GM18498 (cell line): ENCODE measurements around the gene ZFR.
"Not testable (repeated sequence)": the region's sequence is repeated elsewhere in the genome, so short reads cannot be mapped to it uniquely, and the experiment has no call there.

ENCODE experiments used
- ATAC-seq: cut with Tn5 transposase; IDR thresholded peaks from one replicate; pipeline ENCODE4 v1.9.1; 2021; ENCODE audit warnings: mild to moderate bottlenecking, moderate library complexity; ENCODE audit not compliant: unreplicated experiment

Gene ZFR

DNA sequence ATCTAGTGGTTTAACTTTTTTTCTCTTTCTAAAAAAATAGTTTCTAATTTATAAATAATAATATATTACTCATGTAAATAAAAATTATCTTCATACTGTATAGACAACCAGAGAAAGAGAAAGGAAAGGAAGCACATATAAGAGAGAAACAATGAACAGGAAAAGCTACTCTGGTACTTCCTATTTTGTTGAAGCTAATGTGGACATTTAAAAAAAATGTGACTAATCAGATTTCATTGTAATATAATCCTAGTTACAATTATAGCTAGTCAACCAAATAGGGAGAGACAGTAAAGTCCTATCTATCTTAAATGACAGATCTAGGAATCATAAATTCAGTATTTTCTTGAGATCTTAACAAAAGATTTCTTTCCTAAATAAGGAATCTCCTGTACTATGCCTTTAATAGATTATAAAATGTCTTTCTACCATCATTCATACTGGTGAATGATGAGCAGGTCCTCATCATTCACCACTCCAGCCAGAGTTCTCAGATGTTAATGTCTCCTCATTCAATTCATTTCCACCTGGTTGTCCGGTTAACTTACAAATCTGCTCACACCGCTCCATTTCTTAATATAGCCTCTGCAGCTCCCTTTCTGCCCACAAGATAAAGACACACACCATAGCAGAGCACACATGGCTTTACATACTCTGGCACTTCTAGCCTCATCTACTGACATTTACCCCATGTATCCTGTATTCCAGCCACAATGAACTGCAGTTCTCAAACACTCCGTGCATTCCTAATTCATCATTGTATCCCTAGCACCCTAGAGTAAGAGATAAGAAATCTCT is 30.9 kb downstream of the ZFR start:
- no peak for ATAC-seq

DNA sequence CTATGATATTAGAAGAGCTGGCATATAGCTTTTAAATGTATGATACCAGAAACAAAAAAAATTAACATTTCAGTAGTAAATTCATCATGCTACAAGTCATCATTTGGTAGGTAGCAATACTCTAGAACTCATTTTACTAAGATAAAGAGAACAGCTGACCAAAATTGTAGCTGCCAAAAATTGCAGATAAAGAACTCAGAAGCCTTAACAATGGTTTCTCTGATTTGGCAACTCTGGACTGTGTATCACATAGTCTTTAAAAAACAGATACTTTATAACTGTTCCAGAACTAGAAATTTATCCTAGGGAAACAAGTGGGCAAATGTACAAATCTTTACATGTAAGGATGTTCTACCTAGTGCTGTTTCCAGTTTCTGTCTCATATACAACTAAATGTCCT is 33.9 kb downstream of the ZFR start:
- ATAC-seq: no peak

GRCh38 chr5:32406650-32407049 is 37.9 kb downstream of the ZFR start:
- no peak for ATAC-seq

DNA sequence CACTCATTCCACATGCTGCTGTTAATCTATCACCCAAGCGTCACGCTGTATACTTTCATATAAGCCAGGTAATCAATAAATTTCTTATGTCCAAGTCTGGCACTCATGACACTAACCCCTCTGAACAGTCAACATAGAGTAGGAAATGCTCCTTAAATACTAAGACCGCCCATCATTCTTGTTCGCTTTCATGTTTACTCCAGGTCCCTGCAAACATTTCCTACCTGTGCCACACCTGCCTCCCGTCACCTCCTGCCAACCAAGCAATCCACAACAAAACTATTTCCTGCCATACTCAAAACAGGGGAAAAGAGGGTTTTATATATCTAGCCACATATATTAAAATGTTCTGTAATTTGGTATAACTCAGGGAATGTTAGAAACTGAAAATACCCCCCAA is 39.0 kb downstream of the ZFR start:
- no peak for ATAC-seq

- ATAC-seq: no peak
These were observed 40.8 kb downstream of the ZFR start for GRCh38 chr5:32403760-32404159.

- ATAC-seq: no peak
These were observed 44.1 kb downstream of the ZFR start for GRCh38 chr5:32400401-32400800.

GRCh38 chr5:32398754-32399153 is 45.8 kb downstream of the ZFR start:
- not testable (repeated sequence) for ATAC-seq

DNA sequence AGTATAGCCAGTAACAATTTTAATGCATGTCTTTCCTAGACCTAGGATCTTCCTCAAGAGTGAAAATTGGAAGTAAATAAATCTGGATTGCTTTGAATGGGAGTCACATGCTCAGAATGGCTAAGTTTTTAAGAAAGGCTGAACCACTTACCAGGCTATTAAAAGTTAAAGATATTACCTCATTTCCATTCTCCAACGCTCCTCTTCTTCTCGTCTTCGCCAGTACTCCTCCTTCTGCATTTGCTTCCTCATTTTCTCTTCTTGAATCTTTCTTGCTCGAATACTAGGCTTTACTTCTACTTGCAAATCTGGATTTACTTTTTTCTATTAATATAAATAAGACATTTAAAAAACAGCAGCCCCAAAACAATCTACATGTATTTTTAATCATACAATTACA is 49.6 kb downstream of the ZFR start:
- no peak for ATAC-seq

GRCh38 chr5:32392039-32392438 is 52.5 kb downstream of the ZFR start:
- ATAC-seq: no peak

DNA sequence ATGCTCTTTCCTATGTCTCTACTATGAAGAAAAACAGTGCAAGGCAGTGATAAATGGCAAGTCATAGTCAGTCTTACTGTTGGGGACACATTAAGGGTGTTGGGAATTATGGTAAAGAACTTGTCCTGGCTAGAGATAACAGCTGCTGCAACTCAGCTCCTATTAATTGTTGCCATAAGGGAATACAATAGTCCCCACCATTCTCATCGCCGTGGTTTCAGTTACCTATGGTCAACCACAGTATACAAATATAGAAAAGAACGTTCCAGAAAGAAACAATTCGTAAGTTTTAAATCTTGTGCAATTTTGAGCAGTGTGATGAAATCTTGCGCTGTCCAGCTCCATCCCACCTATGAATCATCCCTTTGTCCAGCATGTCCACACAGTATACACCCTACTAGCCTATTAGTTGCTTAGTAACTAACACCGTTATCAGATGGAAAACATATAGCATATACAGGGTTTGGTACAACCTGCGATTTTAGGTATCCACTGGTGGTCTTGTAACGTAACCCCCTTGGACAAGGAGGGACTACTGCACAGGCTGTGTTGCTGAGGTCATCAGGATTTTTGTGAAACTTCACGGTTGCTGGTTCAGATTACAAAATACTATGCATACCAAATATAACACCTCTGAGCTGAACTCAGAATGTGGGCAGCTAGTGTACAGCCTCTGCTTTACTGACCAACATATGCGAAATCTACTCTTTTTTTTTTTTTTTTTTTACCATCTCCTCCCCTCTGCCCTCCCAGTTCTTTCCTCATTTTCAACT is 53.5 kb downstream of the ZFR start:
- ATAC-seq: no peak

DNA sequence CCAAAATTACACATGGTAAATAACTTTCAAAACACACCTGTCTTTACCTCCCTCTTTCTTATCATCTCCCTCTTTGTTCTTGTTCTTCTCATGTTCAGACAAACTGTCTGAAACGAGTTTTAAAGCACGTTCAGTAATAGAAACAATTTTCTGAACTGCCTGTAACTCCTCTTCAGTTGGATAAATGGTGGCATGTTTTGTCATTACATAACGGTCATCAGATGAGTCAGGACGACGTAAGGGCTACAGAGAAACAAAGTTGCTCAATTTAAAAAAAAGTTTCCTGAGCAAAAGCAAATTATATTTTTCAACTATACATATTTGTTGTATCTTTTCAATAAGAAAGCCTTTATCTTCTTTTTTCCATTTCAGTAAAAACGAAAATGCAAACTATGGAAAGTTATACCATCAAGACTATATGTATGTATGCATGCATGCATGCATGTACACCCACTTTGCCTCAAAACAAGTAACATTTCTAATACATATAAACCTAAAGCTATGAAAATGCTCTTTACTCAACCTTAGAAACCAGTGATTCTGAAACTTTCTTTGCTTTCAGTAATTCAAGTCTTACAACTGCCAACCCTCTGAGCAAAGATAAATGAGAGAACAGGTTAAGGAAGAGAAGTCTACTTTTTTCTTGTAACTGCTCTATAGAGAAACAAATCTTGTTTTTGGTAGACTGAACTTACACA is 56.0 kb downstream of the ZFR start:
- no peak for ATAC-seq

DNA sequence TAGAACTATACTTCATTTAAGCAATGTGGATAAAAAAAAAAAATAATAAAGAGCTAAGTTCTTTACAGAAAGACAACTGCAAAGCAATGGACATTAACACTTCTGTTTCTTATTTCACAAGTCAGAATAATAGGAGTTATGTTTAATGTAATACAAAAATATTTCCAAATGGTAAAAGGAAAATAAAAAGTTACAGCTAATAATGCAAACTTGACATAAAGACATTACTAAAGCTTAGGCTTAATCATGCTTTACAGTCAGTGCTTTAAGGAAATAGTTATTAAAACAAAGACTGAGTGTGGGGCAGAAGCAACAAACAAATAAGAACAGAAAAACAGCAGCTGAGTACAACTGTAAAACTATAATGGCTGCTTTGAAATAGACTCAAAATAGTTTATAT is 56.7 kb downstream of the ZFR start:
- no peak for ATAC-seq

DNA sequence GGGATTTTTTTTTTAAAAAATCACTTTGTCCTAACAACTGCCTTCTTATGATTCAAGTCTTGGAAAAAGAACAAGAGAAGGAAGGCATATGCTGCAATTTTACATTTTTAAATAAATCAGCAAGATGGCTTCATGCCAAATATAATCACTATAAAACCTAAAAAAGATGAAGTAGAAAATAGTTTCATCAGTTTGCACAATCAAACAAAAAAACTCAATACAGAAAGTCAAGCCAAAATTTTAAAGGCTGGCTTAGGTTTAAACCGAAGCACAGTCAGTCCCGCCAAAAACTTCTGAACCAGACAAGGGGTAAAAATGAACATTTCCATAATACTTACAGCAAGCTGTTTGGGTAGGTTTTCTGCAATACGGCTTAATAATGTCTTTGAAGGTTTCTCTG is 57.3 kb downstream of the ZFR start:
- no peak for ATAC-seq

DNA sequence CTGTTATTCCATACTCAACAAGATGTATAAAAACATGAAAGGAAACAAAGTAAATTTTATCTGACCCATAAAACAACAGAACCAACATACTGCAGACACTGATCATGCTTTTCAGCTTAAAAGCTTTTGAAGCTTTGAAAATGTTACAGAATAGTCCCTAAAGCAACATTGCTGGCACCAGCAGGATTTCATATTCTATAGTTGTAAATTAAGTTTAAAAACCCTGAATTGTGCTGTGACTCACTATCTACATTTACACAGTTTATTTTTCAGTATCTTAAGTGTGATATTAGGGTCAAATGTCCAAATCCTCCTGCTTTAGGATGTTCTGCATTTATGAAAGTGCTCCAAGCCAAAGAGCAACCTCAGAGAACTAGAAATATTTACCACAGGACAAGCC is 59.9 kb downstream of the ZFR start:
- ATAC-seq: no peak

DNA sequence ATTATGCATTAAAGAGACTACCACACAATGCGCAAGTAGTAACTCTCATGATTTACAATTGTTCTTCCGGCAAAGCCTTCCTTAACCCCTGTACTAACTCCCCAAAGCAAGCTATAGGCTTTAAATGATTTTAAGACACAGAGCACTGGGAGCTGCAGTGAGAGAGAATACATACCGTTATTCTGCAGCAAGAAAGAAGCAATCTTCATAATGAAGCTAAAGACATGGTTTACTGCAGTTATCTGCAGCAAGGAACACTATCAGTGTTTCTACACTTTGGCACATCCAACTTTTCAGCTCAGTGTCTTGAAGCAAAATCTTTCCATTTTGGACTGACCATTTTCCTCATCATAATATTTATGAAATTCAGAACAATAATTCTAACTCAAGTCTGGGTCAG is 61.0 kb downstream of the ZFR start:
- no peak for ATAC-seq

- ATAC-seq: no peak
These were observed 61.5 kb downstream of the ZFR start for GRCh38 chr5:32383065-32383464.

DNA sequence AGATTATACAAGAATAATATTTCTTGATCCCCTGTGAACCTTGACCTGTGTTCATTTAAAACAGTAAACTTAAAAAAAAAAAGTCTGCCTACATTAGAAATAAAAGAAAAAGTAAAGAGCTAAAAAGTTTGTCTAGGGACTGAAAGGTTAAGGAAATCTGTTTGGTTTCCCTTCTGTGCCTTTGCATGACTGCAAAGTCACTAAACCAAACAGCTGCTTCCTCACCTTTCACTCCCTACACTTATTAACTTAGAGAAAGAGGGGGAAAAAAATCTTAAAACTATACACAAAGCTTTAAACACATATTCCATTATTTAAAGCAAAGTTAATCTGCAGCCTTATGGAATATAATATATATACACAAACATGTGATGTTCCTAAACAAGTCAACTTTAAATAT is 65.1 kb downstream of the ZFR start:
- ATAC-seq: no peak

GRCh38 chr5:32378966-32379365 is 65.6 kb downstream of the ZFR start:
- no peak for ATAC-seq

GRCh38 chr5:32369542-32370155 is 74.9 kb downstream of the ZFR start:
- no peak for ATAC-seq

DNA sequence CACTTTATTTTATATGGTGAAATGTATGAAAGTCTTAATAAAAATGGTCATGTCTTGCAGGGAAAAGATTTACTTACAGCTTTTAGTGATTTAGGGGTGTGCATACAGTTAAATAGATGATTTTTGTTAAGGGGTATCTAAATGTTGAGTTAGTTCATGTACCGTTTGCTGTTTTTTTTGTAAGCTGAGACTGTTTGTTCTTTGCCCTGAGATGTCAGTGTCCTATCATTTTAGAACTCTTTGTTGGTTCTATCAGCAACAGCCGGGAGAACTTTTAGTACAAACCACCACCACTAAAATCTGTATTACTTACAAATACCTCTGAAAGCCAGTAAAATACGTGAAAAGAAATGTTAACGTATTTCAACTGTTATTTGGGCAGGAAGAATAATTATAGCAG is 75.5 kb downstream of the ZFR start:
- ATAC-seq: no peak

GRCh38 chr5:32367271-32367670 is 77.3 kb downstream of the ZFR start:
- ATAC-seq: not testable (repeated sequence)
